ENCODE measurements around the gene TAC3. TPM values are rescaled to one million over a fixed set of nuclear protein-coding genes. Genes with fewer than 3 reads are reported as not detected.

The TAC3 gene
- total and polyA plus RNA-seq, 2 of the 4 experiments (the other 2 are of a cell fraction) = 0.94 TPM; not detected in 1

DNA sequence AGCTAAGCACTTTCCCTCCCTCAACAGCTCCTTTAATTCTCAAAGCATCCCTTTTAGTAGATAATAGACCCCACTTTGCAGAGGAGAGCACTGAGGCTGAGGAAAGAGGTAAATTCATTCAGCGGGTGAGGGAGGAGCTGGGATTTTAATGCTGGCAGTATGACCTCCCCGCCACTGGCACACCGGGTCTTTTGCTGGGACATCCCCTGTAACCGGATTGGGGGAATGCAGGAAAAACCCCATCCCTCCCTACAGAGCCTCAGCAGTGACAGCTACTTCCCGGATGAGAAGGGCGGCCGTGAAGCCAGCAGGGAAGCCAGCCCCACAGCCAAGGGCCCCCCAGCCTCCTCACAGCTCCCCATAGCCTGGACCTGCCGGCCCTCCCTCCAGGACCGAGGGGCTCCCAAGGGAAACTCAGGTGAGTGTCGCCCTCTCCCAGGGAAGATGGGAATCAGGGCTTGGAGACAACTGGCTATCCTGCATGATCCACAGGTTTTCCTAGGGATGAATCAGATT lies 22.0 kb downstream of the TAC3 start:
- Histone ChIP-seq H3K56ac (ENCODE audit: extremely low read depth, insufficient read depth, low read length) (no peak overlapping the region), H2BK120ac (ENCODE audit: low read depth, low read length) (no peak overlapping the region), H3K27ac (ENCODE audit: insufficient read depth, low read length) (no peak overlapping the region), H3K36me3 (ENCODE audit: control insufficient read depth, insufficient read depth, low read length) (peaks cover 11% of the 10 kb centered on the region; the same call in 1 of the 2 replicates), H2BK20ac (ENCODE audit: low read depth, low read length) (no peak overlapping the region), H3K4me1 (ENCODE audit: control insufficient read depth, insufficient read depth, low read length) (no peaks in the 10 kb centered on the region; the same call in 1 of the 2 replicates), H3K23ac (ENCODE audit: low read depth, low read length) (no peak overlapping the region), H4K5ac (ENCODE audit: low read depth, low read length) (no peak overlapping the region), H4K8ac (ENCODE audit: low read depth in 2 of 2, low read length in 2 of 2) (no peak overlapping the region), H3K9me1 (ENCODE audit: insufficient read depth, low read length) (peaks cover 13% of the 10 kb centered on the region), H3K4me3 (ENCODE audit: insufficient read depth, low read depth, low read length) (no peak overlapping the region), H4K20me1 (ENCODE audit: insufficient read depth, low read length) (peaks cover 14% of the 10 kb centered on the region), H2BK5ac (ENCODE audit: low read depth, low read length, poor library complexity, severe bottlenecking) (no peak overlapping the region), H4K91ac (ENCODE audit: insufficient read depth, low read depth, low read length) (no peak overlapping the region), H3K4me2 (ENCODE audit: low read depth, low read length) (no peak overlapping the region), H3K18ac (ENCODE audit: low read depth, low read length) (no peak overlapping the region), H3K9ac (ENCODE audit: low read depth, low read length) (no peak overlapping the region), H2BK15ac (ENCODE audit: low read depth, low read length) (no peak overlapping the region), H3K27me3 (ENCODE audit: control insufficient read depth, insufficient read depth, low read length) (no peaks in the 10 kb centered on the region), H3K79me1 (ENCODE audit: low read depth in 1 of 2, low read length in 2 of 2) (peaks cover 0 to 16% of the 10 kb centered on the region in 2 experiments; a peak in 3 of 4 replicates), H2AFZ (replicated peaks; ENCODE audit: low read length, poor library complexity) (no peak overlapping the region), H2AK9ac (replicated peaks; ENCODE audit: low read depth, low read length, poor library complexity) (no peak overlapping the region), H2AK5ac (ENCODE audit: low read depth, low read length) (no peak overlapping the region), H3K4ac (ENCODE audit: low read depth, low read length) (no peak overlapping the region), H3K9me3 (ENCODE audit: control insufficient read depth, insufficient read depth, low read length) (no peaks in the 10 kb centered on the region), H3K14ac (replicated peaks; ENCODE audit: low read depth, low read length) (no peak overlapping the region)
- DNase-seq (no peak), ATAC-seq (ENCODE audit: low read depth) (no peak)
- intact Hi-C loops (cut with micrococcal nuclease) (no loop called here), dilution Hi-C loops (cut with HindIII; ENCODE audit: low sequenced_read_pairs, unreplicated experiment) (no loop called here), in situ Hi-C loops (cut with MboI; ENCODE audit: low sequenced_read_pairs) (loop anchor here (25.0 kb wide), 1 partner anchor 482 kb away; the partner anchor contains the start of gene RBMS2)
- WGBS, 2 experiments (ENCODE audit: extremely low coverage in 2 of 2, insufficient read length in 1 of 2) = no CpG with 5 or more reads among the region's 10 CpGs
- POLR2A ChIA-PET (ENCODE audit: unreplicated experiment) = no interaction called here
- CTCF ChIA-PET = no interaction called here
- BruUV-seq (replicated peaks) = no TSS peak
- TF ChIP-seq CTCF (conservative IDR thresholded peaks at IDR 0.05; ENCODE audit: low read depth, low read length) (no peak), RAD21 (IDR thresholded peaks at IDR 0.05; ENCODE audit: low read length) (no peak), USF2 (IDR thresholded peaks at IDR 0.05; ENCODE audit: low read depth, low read length) (no peak), MAFK (IDR thresholded peaks at IDR 0.05; ENCODE audit: low read depth, low read length) (no peak), MXI1 (IDR thresholded peaks at IDR 0.05; ENCODE audit: borderline replicate concordance, low read depth, low read length) (no peak), FOS (IDR thresholded peaks at IDR 0.05; ENCODE audit: low read depth, low read length) (no peak), BHLHE40 (IDR thresholded peaks at IDR 0.05; ENCODE audit: low read depth, low read length) (no peak), RFX5 (IDR thresholded peaks at IDR 0.05; ENCODE audit: low read depth, low read length) (no peak), ELK1 (IDR thresholded peaks at IDR 0.05; ENCODE audit: borderline replicate concordance, low read depth, low read length) (no peak)
